COLO668 (cell line): ENCODE measurements around the gene RELN.
"Not testable (repeated sequence)": the region's sequence is repeated elsewhere in the genome, so short reads cannot be mapped to it uniquely, and the experiment has no call there.

Experiments
- DNase-seq: peaks from one replicate; lab custom pipeline; 2025; ENCODE audit not compliant: unreplicated experiment; lab: John Stamatoyannopoulos, UW

RELN gene

DNA sequence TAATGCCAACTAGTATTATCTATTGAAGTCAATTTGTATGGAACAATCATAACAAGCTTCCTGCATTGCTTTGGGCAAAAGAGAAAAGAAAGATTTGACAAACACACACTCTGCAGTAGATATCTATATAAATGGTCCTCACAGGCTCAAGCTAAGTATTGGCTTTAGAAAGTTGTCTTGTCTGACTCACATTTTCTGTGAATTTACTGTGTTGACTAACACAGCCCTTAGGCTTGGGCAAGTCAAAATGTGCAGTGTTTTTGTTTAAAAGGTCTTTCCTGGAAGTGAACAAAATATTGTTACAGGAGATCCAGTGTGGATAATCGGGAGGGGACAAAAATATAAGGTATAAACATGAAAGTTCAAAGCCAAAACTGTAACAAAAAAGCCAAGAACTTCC is 194.4 kb downstream of the RELN start:
- no peak for DNase-seq

DNA sequence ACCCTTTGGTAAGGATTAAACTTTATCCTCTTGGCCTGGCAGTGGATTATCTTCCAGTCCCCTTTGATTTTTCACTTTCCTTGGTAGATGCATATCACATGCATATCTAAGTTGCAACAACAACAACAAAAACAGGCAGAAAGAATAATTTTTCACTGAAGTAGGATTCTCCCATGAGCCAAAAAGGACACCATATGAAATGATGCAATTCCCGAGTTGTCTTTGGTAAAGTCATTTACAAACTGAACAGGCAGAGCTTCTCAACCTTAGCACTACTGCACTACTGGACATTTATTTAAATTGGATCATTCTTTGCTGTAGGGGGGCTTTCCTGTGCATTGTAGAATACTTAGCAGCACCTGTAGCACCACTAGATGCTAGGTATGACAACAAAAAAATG is 195.0 kb downstream of the RELN start:
- no peak for DNase-seq

DNA sequence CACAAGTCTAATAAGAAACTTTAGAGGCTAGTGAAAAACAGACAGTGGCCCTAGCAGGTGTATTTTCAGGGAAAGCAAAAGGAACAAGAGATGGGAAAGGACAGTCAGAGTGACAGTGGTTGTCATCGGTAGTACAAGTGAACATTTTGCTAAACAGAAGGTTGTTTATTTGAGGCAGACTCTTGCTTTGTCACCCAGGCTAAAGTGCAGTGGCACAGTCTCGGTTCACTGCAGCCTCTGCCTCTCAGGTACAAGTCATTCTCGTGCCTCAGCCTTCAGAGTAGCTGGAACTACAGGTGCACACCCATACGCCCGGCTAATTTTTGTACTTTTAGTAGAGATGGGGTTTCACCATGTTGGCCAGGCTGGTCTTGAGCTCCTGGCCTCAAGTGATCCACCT is 195.8 kb downstream of the RELN start:
- DNase-seq: no peak

DNA sequence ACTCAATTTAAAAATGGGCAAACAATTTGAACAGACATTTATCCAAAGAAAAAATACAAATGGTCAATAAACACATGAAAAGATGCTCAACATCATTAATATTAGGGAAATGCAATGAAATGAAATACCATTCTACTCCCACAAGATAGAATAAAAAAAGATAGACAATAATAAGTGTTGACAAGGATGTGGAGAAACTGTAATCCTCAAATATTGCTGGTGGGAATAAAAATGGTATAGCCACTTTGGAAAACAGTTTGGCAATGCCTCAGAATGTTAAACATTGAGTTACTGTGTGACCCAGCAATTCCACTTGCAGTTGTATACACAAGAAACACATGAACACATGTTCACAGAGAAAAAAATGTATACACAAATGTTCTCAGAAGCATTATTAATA is 197.6 kb downstream of the RELN start:
- no peak for DNase-seq

DNA sequence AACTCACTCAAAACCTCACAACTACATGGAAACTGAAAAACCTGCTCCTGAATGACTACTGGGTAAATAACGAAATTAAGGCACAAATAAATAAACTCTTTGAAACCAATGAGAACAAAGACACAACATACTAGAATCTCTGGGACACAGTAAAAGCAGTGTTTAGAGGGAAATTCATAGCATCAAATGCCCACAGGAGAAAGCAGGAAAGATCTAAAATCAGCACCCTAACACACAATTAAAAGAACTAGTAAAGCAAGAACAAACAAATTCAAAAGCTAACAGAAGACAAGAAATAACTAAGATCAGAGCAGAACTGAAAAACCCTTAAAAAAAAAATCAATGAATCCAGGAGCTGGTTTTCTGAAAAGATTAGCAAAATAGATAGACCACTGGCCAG is 202.4 kb downstream of the RELN start:
- DNase-seq: not testable (repeated sequence)

DNA sequence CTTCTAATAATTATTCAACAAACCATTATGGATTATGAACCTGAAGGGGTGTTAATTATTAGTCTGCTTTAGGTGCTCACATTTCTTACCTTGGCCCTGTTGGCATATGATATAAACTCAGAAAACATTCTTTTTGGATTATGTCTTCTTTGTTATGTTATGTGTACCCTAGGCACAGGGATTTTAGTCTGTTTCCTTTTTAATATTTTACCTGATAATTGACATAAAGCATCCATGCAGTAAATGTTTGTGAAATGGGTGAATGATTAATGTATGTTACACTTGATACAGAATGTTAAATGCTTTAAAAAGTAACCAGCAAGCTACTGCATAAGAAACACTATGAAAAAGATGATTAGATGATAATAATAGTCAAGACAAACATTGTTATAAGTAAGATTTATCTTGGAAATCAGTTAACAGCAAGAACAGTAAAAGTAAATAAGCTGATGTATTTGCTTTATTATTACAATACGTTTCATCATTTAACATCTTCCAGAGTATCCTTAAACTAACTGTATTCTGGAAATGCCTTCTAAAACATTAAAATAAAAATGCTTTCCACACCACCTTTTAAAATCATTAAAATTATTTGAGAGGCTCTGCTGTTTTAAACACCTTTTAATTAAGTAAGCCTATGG is 204.7 kb downstream of the RELN start:
- no peak for DNase-seq

DNA sequence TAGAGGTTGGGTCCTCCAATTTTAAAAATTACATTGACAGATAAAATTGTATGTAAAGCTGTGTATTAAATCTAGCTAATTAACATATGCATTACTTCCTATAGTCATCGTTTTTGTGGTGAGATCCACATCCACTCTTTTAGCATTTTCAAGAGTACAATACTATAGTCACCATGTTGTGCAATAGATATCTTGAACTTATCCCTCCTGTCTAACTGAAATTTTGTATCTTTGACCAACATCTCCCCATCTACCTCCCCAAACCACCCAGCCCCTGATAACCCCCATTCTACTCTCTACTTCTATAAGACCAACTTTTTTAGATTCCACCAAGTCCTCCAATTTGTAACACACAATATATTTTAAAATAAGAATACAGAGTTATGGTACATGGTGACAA is 208.0 kb downstream of the RELN start:
- DNase-seq: no peak

DNA sequence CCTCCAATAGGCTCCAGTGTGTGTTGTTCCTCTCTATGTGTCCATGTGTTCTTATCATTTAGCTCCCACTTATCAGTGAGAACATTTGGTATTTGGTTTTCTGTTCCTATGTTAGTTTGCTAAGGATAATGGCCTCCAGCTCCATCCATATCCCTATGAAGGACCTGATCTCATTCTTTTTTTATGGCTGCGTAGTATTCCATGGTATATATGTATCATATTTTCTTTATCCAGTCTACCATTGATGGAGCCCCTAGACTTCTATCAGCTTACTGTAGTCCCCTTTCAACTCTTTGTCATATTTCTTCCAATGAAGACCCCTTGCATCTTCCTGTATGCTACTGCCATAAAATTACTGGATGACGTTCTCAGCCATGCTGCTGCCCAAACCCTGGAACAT is 208.9 kb downstream of the RELN start:
- DNase-seq: not testable (repeated sequence)

DNA sequence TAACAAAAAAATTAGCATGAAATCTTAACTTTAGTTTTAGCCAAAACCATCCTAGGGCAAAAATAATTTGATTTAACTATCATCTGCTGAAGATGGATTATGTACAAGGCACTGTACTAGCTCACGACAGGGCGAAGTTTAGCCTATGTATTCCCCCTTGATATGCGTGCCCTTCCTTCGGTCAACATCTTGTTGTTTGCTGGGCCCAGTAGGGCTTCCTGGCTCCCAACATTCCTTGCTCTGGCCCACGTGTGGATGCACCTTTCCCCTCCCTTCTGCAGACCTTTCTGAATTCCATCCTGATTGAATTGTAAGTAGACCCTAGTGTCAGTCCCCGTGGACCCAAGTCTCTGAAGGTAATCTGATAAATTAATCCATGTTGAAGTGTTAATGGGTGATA is 212.0 kb downstream of the RELN start:
- no peak for DNase-seq

DNA sequence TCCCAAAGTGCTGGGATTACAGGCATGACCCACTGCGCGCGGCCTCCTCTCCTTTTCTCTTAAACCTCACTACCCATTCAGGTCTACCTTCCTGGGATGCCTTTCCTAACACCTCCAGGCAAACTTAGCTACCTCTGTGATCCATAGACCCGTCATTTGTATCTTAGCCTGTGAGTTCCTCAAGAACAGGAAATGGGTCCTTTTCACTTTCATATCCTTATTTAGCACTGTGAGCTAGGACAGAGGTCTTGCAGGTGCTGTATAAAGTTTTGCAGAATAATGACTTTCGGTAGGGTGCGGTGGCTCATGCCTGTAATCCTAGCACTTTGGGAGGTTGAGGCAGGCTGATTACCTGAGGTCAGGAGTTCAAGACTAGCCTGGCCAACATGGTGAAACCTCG is 215.7 kb downstream of the RELN start:
- no peak for DNase-seq

DNA sequence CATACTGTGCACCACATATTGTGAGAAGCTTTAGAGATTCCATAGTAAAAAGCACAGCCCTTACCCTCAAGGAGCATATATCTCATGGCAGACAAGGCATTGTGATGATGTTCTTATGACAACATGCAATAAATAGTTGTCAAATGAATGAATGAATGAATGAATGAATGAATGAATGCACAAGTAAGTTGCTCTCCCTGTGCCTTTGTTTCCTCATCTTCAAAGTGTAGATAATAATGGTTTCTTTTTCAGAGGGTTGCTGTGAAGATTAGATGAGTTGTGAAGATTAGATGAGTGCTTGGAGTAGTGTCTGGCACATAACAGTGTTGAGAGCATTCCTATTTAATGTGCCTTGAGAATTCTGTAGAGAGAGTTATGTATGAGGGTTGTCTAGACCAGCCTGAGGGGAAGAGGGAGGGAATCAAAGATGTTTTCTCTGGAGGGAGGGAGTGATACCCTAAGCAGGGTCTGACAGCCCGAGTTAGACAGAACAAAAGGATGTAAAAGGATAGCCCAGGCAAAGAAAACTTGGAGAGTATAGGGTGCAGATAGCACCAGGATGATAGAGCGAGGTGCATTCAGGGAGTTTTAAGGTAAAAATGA is 217.2 kb downstream of the RELN start:
- DNase-seq: no peak

DNA sequence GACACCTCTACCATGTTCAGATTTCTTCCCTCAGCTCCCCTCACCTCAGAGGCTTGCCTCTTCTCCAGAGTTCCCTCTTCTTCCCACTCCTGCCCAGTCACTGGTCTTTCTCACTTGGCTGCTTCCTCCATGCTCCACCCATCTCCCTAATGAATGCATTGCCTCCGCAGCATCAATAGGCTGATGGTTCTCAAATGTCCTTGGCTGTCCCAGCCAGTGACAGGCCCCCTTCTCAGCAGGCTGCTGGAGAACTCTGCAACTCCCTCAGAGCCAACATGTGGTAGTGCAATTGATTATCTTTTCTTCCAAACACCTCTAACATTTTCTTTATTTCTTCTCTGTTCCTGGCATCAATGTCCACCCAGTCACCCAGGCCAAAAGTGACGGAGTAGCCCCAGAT is 218.2 kb downstream of the RELN start:
- no peak for DNase-seq

DNA sequence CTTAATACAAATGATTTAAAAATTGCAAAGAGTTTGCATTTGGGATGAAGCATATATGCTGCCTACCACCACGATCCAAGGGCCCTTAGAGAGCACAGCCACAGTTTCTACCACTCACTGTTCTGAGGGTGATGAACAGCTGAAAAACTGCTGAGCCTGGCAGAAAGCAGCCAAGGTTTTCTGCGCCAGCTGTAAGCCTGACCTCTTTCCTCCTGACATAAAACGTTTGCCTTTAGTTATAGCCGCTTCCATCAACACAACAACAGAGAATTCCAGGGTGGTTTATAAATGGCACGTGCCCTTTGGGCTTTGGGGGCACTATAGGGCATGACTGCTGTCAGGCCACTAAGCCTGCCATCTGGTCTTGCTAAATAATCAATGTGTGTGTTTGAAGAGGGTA is 222.8 kb downstream of the RELN start:
- DNase-seq: no peak

DNA sequence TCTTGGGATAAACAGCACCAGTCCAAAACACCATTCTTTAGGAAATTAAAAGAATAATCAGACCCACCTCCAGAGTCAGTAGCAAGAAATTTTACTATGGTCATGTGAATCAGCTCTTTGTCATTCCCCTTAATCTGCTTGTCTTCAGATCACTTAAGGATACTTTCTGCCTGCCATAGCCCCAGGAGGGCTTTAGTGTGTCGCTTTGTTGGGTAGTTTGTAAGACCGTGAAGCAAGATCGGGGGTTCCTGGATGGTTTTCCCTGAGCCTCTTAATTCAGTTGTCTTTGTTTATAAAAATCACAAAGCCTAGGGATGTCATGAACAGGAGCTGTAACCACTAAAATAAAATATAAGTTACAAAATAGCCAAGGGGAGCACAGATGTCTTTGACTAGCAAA is 223.6 kb downstream of the RELN start:
- no peak for DNase-seq

DNA sequence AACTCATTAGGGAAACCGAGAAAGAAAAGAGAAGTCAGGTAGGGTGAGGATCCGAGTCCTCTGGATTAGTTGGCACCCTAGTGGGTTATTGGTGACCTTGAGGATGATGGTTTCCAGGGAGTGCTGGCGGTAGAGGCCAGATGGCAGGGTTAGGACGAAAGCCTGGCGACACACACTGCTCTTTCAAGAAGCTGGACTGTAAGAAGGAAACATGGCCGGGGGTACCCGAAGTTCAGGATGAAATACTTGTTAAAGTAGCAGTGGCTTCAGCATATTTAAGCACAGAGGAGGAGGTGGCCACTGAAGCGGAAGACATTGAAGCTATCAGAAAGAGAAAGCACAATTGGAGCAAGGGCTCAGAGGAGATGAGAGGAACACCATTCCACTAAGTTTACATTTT is 224.6 kb downstream of the RELN start:
- DNase-seq: no peak

DNA sequence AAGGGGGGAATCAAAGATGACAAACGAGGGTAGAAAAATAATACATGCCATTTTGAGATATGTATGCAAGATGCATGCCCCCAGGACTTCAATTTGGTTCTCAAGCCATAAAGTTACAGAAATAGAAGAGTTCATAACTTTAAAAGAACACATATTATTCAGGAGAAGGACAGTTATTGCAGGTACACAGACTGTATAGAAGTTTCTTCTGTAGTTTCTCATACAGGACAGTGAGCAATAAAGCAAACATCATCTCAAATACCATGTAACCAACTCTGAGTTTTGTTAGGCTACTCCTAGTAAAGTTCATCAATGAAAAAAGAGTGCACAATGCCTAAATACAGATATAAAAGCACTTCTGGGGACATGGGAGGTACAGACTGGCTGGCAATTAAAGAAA is 226.6 kb downstream of the RELN start:
- DNase-seq: no peak

DNA sequence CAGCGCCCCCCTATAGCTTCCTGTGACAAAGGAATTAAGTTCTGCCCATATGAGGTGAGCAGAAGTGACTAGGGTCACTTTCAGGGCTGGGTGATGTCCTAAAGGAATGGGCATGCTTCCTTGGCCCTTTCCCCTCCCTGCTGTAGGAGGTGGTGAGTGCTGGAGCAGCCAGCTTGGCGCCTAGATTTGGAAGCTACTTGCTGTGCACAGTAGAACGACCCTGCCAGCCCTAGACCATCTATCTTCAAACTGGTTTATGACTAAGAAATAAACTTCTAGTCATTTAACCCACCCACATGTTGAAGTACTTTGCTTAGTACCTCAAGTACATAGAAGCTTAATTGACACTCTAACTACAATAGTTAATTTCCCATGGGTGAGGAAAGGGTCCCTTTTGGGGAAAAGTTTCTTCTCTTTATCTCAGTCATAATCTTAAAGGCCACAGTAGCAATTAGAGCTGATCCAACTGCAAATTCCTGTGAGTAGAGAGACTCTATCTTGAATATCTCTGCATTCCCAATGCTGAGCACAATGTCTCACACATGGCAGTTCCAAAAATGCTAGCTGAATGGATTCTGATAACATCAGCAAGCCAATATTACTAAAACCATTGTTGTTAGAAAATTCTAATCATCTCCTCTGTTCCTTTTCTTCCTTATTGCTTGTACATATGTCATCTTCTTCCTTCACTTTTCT is 227.2 kb downstream of the RELN start:
- no peak for DNase-seq

DNA sequence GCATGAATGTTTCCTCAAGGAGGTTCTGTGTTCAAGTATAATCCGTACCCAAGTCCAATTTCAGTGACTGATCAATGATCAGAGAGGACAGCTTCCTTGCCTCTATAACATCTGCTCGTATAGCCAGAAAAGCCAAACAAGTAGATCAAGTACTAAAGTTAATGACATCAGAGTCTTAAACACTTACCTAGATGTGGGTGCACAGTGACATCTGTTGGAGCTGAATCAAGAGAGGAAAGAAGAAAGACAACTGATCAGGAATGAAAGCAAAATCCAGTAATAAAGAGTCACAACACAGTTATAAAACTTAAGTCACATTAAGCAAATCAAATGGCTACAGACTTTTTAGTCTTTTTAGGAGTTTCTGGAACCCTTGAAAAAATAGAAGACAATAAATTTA is 236.5 kb downstream of the RELN start:
- DNase-seq: no peak

DNA sequence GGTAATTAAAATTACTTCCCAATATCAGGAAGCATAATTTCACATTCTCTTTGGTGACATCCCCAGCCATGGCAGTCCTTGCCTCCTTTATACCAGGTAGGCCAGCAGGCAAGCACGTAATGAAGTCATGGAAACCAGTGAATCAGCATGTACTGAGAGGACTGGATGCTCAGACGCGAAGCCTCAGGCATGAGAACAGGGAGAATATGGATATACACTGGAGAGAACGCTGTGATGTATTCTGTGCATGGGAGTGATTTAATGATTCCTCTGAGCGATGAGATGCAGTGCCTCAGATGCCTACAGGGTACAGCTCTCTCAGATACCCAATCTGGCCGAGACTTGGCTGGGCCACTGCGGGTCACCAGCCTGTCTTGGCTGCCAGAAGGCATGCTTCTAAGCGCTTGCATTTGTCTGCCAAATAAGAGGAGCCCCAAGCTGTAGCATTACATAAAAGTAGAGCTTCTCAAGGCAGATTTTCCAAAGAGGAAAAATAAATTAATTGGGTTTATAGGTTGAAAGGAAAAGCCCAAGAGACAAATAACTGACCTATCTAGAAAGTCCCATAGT is 238.1 kb downstream of the RELN start:
- no peak for DNase-seq

DNA sequence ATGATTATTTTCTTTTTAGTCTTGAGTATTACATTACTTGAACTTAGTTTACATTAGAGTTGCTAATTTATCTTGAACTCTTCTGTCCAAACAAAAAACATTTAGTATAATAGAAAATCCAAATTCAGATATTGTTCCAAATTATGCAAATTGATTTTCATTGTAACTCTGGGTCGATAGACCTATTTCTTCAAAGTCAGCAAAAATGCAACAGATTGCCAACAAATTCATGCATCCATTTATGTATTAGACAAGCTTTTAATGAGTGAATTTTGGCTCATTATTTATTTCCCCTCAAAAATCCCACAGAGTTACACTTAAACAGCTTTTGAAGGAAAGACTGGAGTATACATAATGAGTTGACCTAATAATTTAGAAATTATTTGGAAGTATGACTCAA is 240.8 kb downstream of the RELN start:
- DNase-seq: no peak

DNA sequence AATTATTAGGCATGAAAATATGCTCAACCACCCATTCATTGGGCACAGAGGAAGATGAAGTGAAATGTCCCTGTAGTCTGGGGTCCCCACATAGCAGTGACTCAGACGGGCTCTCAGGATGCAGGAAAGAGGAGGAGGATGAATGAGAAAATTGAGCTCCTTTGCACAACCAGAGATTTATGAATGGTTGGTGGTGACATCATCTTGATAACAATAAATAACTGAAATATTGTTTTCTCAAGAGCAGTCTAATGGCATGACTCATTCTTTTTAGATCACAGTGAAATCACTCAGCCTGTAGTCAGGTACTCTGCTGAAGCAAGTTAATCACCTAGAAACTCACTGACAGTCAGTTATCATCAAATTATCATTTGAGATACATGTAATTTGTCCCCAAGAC is 254.1 kb downstream of the RELN start:
- no peak for DNase-seq

DNA sequence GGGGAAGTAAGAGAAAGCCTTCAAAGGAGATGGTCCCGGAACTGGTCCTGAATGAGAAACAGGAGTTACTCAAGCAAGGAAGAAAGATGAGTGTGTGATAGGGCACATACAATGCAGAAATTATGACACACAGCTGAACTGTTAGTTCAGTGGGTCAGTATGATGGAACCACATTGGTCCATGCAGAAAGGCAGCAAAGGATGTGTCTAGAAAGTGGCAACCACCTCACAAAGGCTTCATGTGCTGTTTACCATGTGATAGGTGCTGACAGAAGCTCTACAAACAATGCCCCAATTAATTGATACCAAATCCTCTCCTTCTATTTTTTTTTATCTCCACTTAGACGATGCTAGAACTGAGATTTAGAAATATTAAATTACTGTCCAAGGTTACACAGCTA is 258.3 kb downstream of the RELN start:
- DNase-seq: no peak
